PC-9 (cell line): ENCODE measurements around the gene ELL2. TPM values are rescaled to one million over a fixed set of nuclear protein-coding genes. Genes with fewer than 3 reads are reported as not detected.
A peak's percentile ranks its signal among the peaks of the same experiment; 100 is the strongest.

Experiments used
- BruUV-seq: library from RNA; stranded (reverse); fragments of 400-500 nt; replicated peaks from 2 replicates; lab custom pipeline; 2021; lab: Mats Ljungman, UMichigan
- CTCF ChIA-PET: fragments of 300-600 bp; sonication (Branson Sonifier 250); formaldehyde crosslinking; loops from one replicate; lab custom pipeline; 2022; ENCODE audit warnings: antibody characterized with exemption; lab: Charles Lee
- POLR2A ChIA-PET: fragments of 300-600 bp; sonication (Branson Sonifier 250); formaldehyde crosslinking; loops from one replicate; lab custom pipeline; 2022; ENCODE audit warnings: antibody characterized with exemption; ENCODE audit not compliant: unreplicated experiment; lab: Charles Lee
- DNase-seq, 2 experiments: peaks; one replicate each; pipeline versions ENCODE4 v3.0.0 to v3.0.0-alpha.2; 2015 to 2022; ENCODE audit warnings: mixed read lengths in 1 of 2
- H2AFZ ChIP-seq: fragments of 200-600 bp; sonication (generic); 2 replicates; pipeline ENCODE4 v1.8.1; 2017; ENCODE audit warnings: antibody characterized with exemption
- H3F3A ChIP-seq: fragments of 200-600 bp; sonication (generic); 2 replicates; pipeline ENCODE4 v1.8.1; 2017; ENCODE audit warnings: antibody characterized with exemption, mild to moderate bottlenecking, low read depth; ENCODE audit not compliant: insufficient read depth
- H3K27ac ChIP-seq: fragments of 200-600 bp; sonication (generic); 2 replicates; pipeline ENCODE4 v1.6.1; 2016; ENCODE audit warnings: mixed run types
- H3K27me3 ChIP-seq: fragments of 200-600 bp; sonication (generic); 2 replicates; pipeline ENCODE4 v1.6.1; 2016; ENCODE audit warnings: low read depth, mixed run types; ENCODE audit not compliant: insufficient read depth
- H3K36me3 ChIP-seq: fragments of 200-600 bp; sonication (generic); 2 replicates; pipeline ENCODE4 v1.6.1; 2016; ENCODE audit warnings: low read depth, mixed run types
- H3K4me1 ChIP-seq: fragments of 200-600 bp; sonication (generic); replicated peaks from 2 replicates; pipeline ENCODE4 v1.6.1; 2016; ENCODE audit warnings: mixed run types; ENCODE audit not compliant: insufficient read depth
- H3K4me2 ChIP-seq: fragments of 200-600 bp; sonication (generic); 2 replicates; pipeline ENCODE4 v1.6.1; 2017; ENCODE audit warnings: mixed run types
- H3K4me3 ChIP-seq: fragments of 200-600 bp; sonication (generic); 2 replicates; pipeline ENCODE4 v1.6.1; 2016; ENCODE audit warnings: mixed run types
- H3K79me2 ChIP-seq: fragments of 200-600 bp; sonication (generic); 2 replicates; pipeline ENCODE4 v1.6.1; 2017; ENCODE audit warnings: low read depth, mixed run types
- H3K9me2 ChIP-seq: fragments of 200-600 bp; sonication (generic); 2 replicates; pipeline ENCODE4 v1.8.1; 2017; ENCODE audit warnings: mild to moderate bottlenecking; ENCODE audit not compliant: insufficient read depth
- H3K9me3 ChIP-seq: fragments of 200-600 bp; sonication (generic); 2 replicates; pipeline ENCODE4 v1.8.1; 2016; ENCODE audit warnings: low read depth; ENCODE audit not compliant: insufficient read depth
- H4K20me1 ChIP-seq: fragments of 200-600 bp; sonication (generic); 2 replicates; pipeline ENCODE4 v1.8.1; 2017; ENCODE audit not compliant: insufficient read depth
- CTCF ChIP-seq: fragments of 200-600 bp; sonication (generic); conservative IDR thresholded peaks from 2 replicates; pipeline ENCODE4 v1.6.1; 2017; ENCODE audit warnings: mixed run types, antibody characterized with exemption, mild to moderate bottlenecking, moderate library complexity
- EZH2 ChIP-seq: fragments of 200-600 bp; sonication (generic); IDR thresholded peaks from 2 replicates; pipeline ENCODE4 v1.8.0; 2017; ENCODE audit warnings: antibody characterized with exemption, low read depth
- intact Hi-C: fragments of 100-400 bp; cut with micrococcal nuclease; formaldehyde crosslinking; loops from one replicate; pipeline ENCODE4 v1.10.0; 2022; ENCODE audit not compliant: unreplicated experiment
- total RNA-seq: library from RNA; stranded (reverse); gene quantifications from 2 replicates; pipeline ENCODE4 v1.2.3, GENCODE V29; 2021

Gene ELL2
- total RNA-seq, 1 experiment from 2014 or later, result 25.5 TPM

- POLR2A ChIA-PET, result interaction anchor here (0.6 kb wide), 1 partner anchor 66 kb away, joined by 3 read pairs; no protein-coding TSS in a partner anchor
- Histone ChIP-seq H3K27me3 (no peaks in the 10 kb centered on the region), H3K27ac (no peak overlapping the region), H3K4me3 (no peak overlapping the region), H3K4me1 (peaks cover 6% of the 10 kb centered on the region; the same call in 1 of the 2 replicates), H4K20me1 (peaks cover 4% of the 10 kb centered on the region; the same call in 1 of the 2 replicates), H2AFZ (no peak overlapping the region), H3F3A (no peaks in the 10 kb centered on the region), H3K36me3 (0 out of 2 replicates have a peak, but pooled peaks cover 3% of the 10 kb centered on the region), H3K79me2 (peaks cover 33% of the 10 kb centered on the region), H3K9me3 (no peaks in the 10 kb centered on the region), H3K4me2 (no peak overlapping the region), H3K9me2 (no peaks in the 10 kb centered on the region)
- CTCF ChIA-PET, result no interaction called here
- TF ChIP-seq EZH2 (no peak), CTCF (no peak)
- intact Hi-C loops, result no loop called here
- DNase-seq, result no peak
- no TSS peak for BruUV-seq
Observed at GRCh38 chr5:95925378-95925744, 36.3 kb downstream of the ELL2 start.

GRCh38 chr5:95924720-95925377, 36.8 kb downstream of the ELL2 start:
- ChIA-PET POLR2A (interaction anchor here (0.6 kb wide), 1 partner anchor 65 kb away, joined by 3 read pairs; no protein-coding TSS in a partner anchor), CTCF (no interaction called here)
- DNase-seq, result no peak
- no peaks in the 10 kb centered on the region for H3K9me3 ChIP-seq
- no peaks in the 10 kb centered on the region for H3K36me3 ChIP-seq
- intact Hi-C loops, result no loop called here
- BruUV-seq, result no TSS peak
- no peak overlapping the region for H3K4me3 ChIP-seq
- H3K27ac ChIP-seq, result no peak overlapping the region
- no peak overlapping the region for H2AFZ ChIP-seq
- no peaks in the 10 kb centered on the region for H3F3A ChIP-seq
- H3K79me2 ChIP-seq, result peaks cover 33% of the 10 kb centered on the region
- H3K27me3 ChIP-seq, result no peaks in the 10 kb centered on the region
- no peak for TF ChIP-seq EZH2
- no peak for TF ChIP-seq CTCF
- 0 out of 2 replicates have a peak overlapping the region, but pooled peaks have one; percentile 5 for H3K4me2 ChIP-seq
- H3K9me2 ChIP-seq, result no peaks in the 10 kb centered on the region
- peaks cover 4% of the 10 kb centered on the region; the same call in 1 of the 2 replicates for H4K20me1 ChIP-seq
- peaks cover 6% of the 10 kb centered on the region; the same call in 1 of the 2 replicates for H3K4me1 ChIP-seq

- Histone ChIP-seq H3K27ac (no peak overlapping the region), H2AFZ (no peak overlapping the region), H3K79me2 (peaks cover 33% of the 10 kb centered on the region), H3K9me2 (no peaks in the 10 kb centered on the region), H3K9me3 (no peaks in the 10 kb centered on the region), H3F3A (no peaks in the 10 kb centered on the region), H3K36me3 (no peaks in the 10 kb centered on the region), H3K4me1 (peaks cover 6% of the 10 kb centered on the region; the same call in 1 of the 2 replicates), H3K4me3 (no peak overlapping the region), H4K20me1 (peaks cover 4% of the 10 kb centered on the region; the same call in 1 of the 2 replicates), H3K4me2 (no peak overlapping the region), H3K27me3 (no peaks in the 10 kb centered on the region)
- BruUV-seq, result no TSS peak
- intact Hi-C loops, result no loop called here
- ChIA-PET POLR2A (no interaction called here), CTCF (no interaction called here)
- no peak for TF ChIP-seq EZH2
- no peak for TF ChIP-seq CTCF
- no peak for DNase-seq
Observed at GRCh38 chr5:95923918-95924544, 37.6 kb downstream of the ELL2 start.
